ENCODE data around the gene APBB1.

DNA sequence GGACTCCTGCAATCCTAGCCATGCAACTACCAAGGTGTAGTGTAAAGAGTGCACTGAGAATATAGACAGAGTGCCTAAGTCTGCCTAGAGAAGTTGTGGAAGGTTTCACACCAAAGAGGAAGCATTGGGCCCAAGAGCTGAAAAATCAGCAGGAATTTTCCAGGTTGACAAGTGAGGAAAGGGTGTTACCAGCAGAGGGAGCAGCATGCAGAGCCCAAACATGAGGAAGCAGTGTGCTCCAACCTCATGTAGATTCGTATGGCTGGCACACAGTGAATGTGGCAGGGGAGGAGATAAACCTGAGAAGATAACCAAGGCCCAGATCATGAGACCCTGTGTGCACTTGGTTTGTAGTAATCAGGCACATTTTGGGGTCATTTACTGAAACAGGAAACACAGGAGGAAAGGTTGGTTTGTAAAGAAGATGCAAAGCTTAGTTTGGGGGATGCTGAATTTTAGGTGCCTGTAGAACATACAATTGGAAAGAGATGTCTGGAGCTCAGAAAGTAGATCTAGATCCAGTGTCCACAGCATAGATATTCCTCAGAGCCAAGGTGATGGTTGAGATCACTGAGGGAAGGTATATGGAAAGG is 20.2 kb upstream of the APBB1 start:
- TF ChIP-seq, protein P1, sequence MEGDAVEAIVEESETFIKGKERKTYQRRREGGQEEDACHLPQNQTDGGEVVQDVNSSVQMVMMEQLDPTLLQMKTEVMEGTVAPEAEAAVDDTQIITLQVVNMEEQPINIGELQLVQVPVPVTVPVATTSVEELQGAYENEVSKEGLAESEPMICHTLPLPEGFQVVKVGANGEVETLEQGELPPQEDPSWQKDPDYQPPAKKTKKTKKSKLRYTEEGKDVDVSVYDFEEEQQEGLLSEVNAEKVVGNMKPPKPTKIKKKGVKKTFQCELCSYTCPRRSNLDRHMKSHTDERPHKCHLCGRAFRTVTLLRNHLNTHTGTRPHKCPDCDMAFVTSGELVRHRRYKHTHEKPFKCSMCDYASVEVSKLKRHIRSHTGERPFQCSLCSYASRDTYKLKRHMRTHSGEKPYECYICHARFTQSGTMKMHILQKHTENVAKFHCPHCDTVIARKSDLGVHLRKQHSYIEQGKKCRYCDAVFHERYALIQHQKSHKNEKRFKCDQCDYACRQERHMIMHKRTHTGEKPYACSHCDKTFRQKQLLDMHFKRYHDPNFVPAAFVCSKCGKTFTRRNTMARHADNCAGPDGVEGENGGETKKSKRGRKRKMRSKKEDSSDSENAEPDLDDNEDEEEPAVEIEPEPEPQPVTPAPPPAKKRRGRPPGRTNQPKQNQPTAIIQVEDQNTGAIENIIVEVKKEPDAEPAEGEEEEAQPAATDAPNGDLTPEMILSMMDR (IDR thresholded peaks at IDR 0.05; ENCODE audit: low read length) = peak; percentile 60
- no peak for TF ChIP-seq EZH2 (IDR thresholded peaks at IDR 0.05; ENCODE audit: borderline replicate concordance, low read length)

All from OCI-LY1 (cell line).